Body of pancreas (tissue), 4 donors: Measurements from ENCODE around the gene MAPK9. TPM values are rescaled to one million over a fixed set of nuclear protein-coding genes. Genes with fewer than 3 reads are reported as not detected.
A peak's percentile ranks its signal among the peaks of the same experiment; 100 is the strongest.

Experiments used
- ATAC-seq: fragments of 150-250 bp; one replicate; pipeline ENCODE4 v1.9.1; 2016
- DNase-seq, 4 donors: peaks; one replicate each; pipeline ENCODE4 v3.0.0-alpha.2; 2019
- H3K27ac ChIP-seq, 4 donors: fragments of 200-600 bp; sonication (generic); 1 replicate in 3 of 4; 2 replicates in 1 of 4; pipeline versions ENCODE4 v1.5.1 to v1.6.1; 2016 to 2019; ENCODE audit warnings: mild to moderate bottlenecking in 1 of 4, mixed read lengths in 1 of 4, moderate library complexity in 1 of 4
- H3K27me3 ChIP-seq, 2 donors: fragments of 200-600 bp; sonication (generic); one replicate each; pipeline ENCODE4 v1.6.0; 2016; ENCODE audit warnings: mild to moderate bottlenecking in 1 of 2
- H3K36me3 ChIP-seq, 2 donors: fragments of 200-600 bp; sonication (generic); replicated peaks in 1 of 2; 2 replicates each; pipeline ENCODE4 v1.5.1; 2016; ENCODE audit warnings: low read depth in 2 of 2; ENCODE audit not compliant: insufficient read depth in 1 of 2
- H3K4me1 ChIP-seq: fragments of 200-600 bp; sonication (generic); one replicate; pipeline ENCODE4 v1.6.0; 2016
- H3K4me3 ChIP-seq, 2 donors: fragments of 200-600 bp; sonication (generic); 1 replicate in 1 of 2; 2 replicates in 1 of 2; pipeline ENCODE4 v1.5.1; 2016 to 2019
- H3K9me3 ChIP-seq, 3 donors: fragments of 200-600 bp; sonication (generic); 1 replicate in 2 of 3; 2 replicates in 1 of 3; pipeline ENCODE4 v1.5.1; 2016
- CTCF ChIP-seq, 7 experiments: fragments of 450-650 bp in 4 of 7; fragments of 200-600 bp in 3 of 7; sonication (generic) in 3 of 7; IDR thresholded peaks; one replicate each; pipeline ENCODE4 v1.5.1; 2016 to 2019; ENCODE audit warnings: antibody characterized with exemption in 7 of 7
- POLR2A ChIP-seq, 3 donors: fragments of 450-650 bp; IDR thresholded peaks; one replicate each; pipeline ENCODE4 v1.6.1; 2016; ENCODE audit warnings: antibody characterized with exemption in 3 of 3, mild to moderate bottlenecking in 2 of 3
- WGBS, 2 donors: methylation state at CpG; one replicate each; pipeline ENCODE4 v1.1.5; 2017; 5-methylcytosine and 5-hydroxymethylcytosine counted together
- intact Hi-C: fragments of 100-400 bp; cut with DNase I; formaldehyde crosslinking; loops from one replicate; pipeline ENCODE4 v1.15.1; 2023
- total RNA-seq, 2 donors: library from RNA; depleted of rRNA; stranded (reverse); fragments of >200 nt; gene quantifications; one replicate each; pipeline ENCODE4 v1.1.0, GENCODE V29; 2016

MAPK9 gene
- 10 to 100 TPM; 20.4 to 33.2 TPM for total RNA-seq

- Histone ChIP-seq H3K9me3 (no peaks in the 10 kb centered on the region), H3K4me1 (peaks cover 54% of the 10 kb centered on the region), H3K27me3 (no peaks in the 10 kb centered on the region), H3K27ac (peak within 1 kb of the TSS; percentile 89 to 96 (median 93)), H3K4me3 (peak within 1 kb of the TSS; percentile 83 to 89), H3K36me3 (no peaks in the 10 kb centered on the region)
- TF ChIP-seq CTCF (IDR thresholded peaks at IDR 0.05), result peak in 1 of 7 experiments; percentile 1
- peak; percentile 54 to 72 (median 57) for TF ChIP-seq POLR2A (IDR thresholded peaks at IDR 0.05)
- ATAC-seq, result peak; percentile 85
- DNase-seq, result peak; percentile 83 to 89 (median 85)
- intact Hi-C loops, result no loop called here
- 1 to 2% methylated on average over 10 to 96 of the region's 122 CpGs for WGBS, 2 donors
Observed at GRCh38 chr5:180291943-180292831, at the start of gene MAPK9. Gene MAPK9 (minus strand): TSS chr5:180292083. CDS start chr5:180280561, 11,522 bp downstream.

DNA sequence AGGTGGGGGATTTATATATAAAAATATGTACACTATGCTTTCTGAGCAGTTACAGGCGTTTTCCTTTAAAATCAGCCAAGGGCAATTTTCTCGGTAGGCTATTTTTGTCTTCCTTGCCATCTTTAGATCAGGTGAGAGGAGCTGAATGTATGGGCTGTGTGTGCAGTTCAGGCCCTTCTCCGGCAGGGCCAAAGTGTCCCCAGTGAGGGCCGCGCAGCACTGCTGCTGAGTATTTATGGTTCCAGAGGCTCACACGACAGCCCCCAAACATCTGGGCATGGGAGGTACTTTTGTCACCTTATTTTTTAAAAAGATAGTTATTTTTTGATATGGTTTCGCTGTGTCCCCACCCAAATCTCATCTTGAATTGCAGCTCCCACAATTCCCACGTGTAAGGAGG lies 49.7 kb upstream of the MAPK9 start:
- no peak overlapping the region for H3K4me3 ChIP-seq
- WGBS, 2 donors, result 91 to 93% methylated on average over 8 of the region's 8 CpGs
- ATAC-seq (no peak), DNase-seq (no peak)
- no peaks in the 10 kb centered on the region for H3K36me3 ChIP-seq
- no peaks in the 10 kb centered on the region for H3K9me3 ChIP-seq
- TF ChIP-seq POLR2A (IDR thresholded peaks at IDR 0.05) (no peak), CTCF (IDR thresholded peaks at IDR 0.05) (no peak)
- H3K27ac ChIP-seq, result no peak overlapping the region
- H3K4me1 ChIP-seq, result peaks cover 3% of the 10 kb centered on the region
- intact Hi-C loops, result no loop called here
- no peaks in the 10 kb centered on the region for H3K27me3 ChIP-seq

DNA sequence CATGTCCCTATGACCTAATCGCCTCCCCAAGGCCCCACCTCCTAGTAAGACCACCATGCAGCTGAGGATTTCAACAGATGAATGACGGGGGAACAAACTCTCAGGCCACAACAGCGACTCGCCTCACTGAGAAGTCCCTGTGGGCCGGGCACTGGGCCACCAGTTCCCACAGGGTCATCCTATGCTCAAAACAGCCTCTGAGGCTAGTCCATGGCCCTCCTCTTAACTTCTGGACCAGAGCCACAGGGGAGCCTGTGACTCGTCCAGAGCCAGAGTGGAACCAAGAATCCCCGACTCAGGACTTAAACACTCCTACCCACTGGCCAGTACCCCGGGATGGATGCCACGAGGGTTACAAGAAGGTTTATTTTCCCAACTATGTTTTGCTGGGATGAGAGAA lies 49.0 kb upstream of the MAPK9 start:
- no peak for ATAC-seq
- no peak overlapping the region for H3K27ac ChIP-seq
- intact Hi-C loops, result no loop called here

DNA sequence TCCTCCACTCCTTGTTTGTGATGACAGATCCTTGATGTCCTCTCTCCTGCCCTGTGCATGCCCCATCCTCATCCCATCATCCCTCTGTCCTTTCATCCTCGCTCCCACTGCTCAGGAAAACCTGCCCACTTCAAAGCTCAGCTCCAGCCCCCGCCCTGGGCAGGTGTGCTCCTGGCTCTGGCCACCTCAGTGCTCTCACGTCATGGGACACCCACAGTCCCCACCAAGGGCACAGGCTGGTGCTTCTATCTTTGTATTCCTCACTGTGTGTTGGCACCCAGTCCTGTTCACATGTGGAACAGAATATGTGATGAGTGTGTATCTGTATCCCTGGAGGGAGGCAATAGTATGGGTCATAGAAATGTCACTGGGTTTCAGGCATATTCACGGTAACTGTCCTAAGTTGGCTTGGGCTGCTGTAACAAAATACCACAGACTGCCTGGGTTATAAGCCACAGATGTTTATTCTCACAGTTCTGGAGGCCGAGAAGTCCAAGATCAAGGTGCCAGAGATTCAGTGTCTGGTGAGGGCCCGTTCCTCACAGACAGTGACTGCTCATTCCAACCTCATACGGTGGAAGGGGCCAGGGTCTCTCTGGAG lies 47.8 kb upstream of the MAPK9 start:
- H3K27me3 ChIP-seq, result no peaks in the 10 kb centered on the region
- TF ChIP-seq CTCF (IDR thresholded peaks at IDR 0.05) (no peak), POLR2A (IDR thresholded peaks at IDR 0.05) (no peak)
- H3K9me3 ChIP-seq, result no peaks in the 10 kb centered on the region
- ATAC-seq (no peak), DNase-seq (no peak)
- no peak overlapping the region for H3K27ac ChIP-seq
- H3K4me1 ChIP-seq, result peaks cover 11% of the 10 kb centered on the region
- H3K4me3 ChIP-seq, result no peak overlapping the region
- H3K36me3 ChIP-seq, result no peaks in the 10 kb centered on the region
- intact Hi-C loops, result no loop called here
- WGBS, 2 donors, result 78 to 83% methylated on average over 7 of the region's 7 CpGs

More for the DNA sequence above, 49.0 kb upstream of the MAPK9 start:
- Histone ChIP-seq H3K27me3 (no peaks in the 10 kb centered on the region), H3K36me3 (no peaks in the 10 kb centered on the region), H3K9me3 (no peaks in the 10 kb centered on the region), H3K4me1 (peaks cover 11% of the 10 kb centered on the region), H3K4me3 (no peak overlapping the region)
- no peak for DNase-seq
- 86 to 89% methylated on average over 5 to 9 of the region's 9 CpGs for WGBS, 2 donors
- TF ChIP-seq CTCF (IDR thresholded peaks at IDR 0.05) (no peak), POLR2A (IDR thresholded peaks at IDR 0.05) (no peak)
